HEK293 (cell line): ENCODE measurements around the gene HSP90AA1.
A peak's percentile ranks its signal among the peaks of the same experiment; 100 is the strongest.

ENCODE experiments used
- CTCF ChIA-PET: fragments of 350-600 bp; formaldehyde crosslinking; extraction: SDS; loops from one replicate; lab custom pipeline; 2021; ENCODE audit warnings: antibody characterized with exemption; lab: Yijun Ruan, JAX
- POLR2A ChIA-PET: fragments of 300-600 bp; formaldehyde crosslinking; extraction: SDS; loops from one replicate; lab custom pipeline; 2020; ENCODE audit warnings: antibody characterized with exemption, inconsistent platforms; lab: Yijun Ruan, JAX
- H3K27ac ChIP-seq: fragments of 200-500 bp; sonication (Bioruptor generic); 2 replicates; pipeline ENCODE4 v1.5.1; 2014; ENCODE audit warnings: low read depth, low read length, control low read depth, inconsistent platforms; ENCODE audit errors: extremely low read depth
- H3K36me3 ChIP-seq, 2 experiments: fragments of 200-500 bp in 1 of 2; sonication (Bioruptor generic) in 1 of 2; 1 replicate in 1 of 2; 2 replicates in 1 of 2; pipeline ENCODE4 v1.5.1; 2014 to 2017; ENCODE audit warnings: inconsistent platforms in 2 of 2, low read length in 2 of 2; ENCODE audit not compliant: control insufficient read depth in 2 of 2, insufficient read depth in 1 of 2
- H3K4me1 ChIP-seq: fragments of 200-500 bp; sonication (Bioruptor generic); 2 replicates; pipeline ENCODE4 v1.5.1; 2014; ENCODE audit warnings: mild to moderate bottlenecking, low read length, inconsistent platforms; ENCODE audit not compliant: control insufficient read depth, insufficient read depth
- H3K4me3 ChIP-seq: 2 replicates; pipeline ENCODE4 v1.5.1; 2011; ENCODE audit warnings: low read depth, mild to moderate bottlenecking, control low read depth, low read length, moderate library complexity
- H3K9me3 ChIP-seq: fragments of 200-500 bp; sonication (Bioruptor generic); 2 replicates; pipeline ENCODE4 v1.5.1; 2014; ENCODE audit warnings: low read depth, low read length, inconsistent platforms; ENCODE audit not compliant: control insufficient read depth, insufficient read depth
- GLI2 ChIP-seq: fragments of 450-650 bp; formaldehyde crosslinking; IDR thresholded peaks from 2 replicates; pipeline ENCODE4; 2017; ENCODE audit warnings: missing biosample characterization, missing genetic modification characterization, low read depth, borderline replicate concordance
- GLIS1 ChIP-seq: fragments of 450-650 bp; formaldehyde crosslinking; IDR thresholded peaks from 2 replicates; pipeline ENCODE4 v1.5.1; 2016; ENCODE audit warnings: missing biosample characterization, missing genetic modification characterization
- HOXA7 ChIP-seq: sonication (generic); formaldehyde crosslinking; IDR thresholded peaks from 2 replicates; pipeline ENCODE4 v1.8.1; 2022; ENCODE audit warnings: missing genetic modification reagents, borderline replicate concordance
- HOXC10 ChIP-seq: sonication (generic); formaldehyde crosslinking; IDR thresholded peaks from 2 replicates; pipeline ENCODE4 v1.8.1; 2023; ENCODE audit warnings: mild to moderate bottlenecking, missing genetic modification reagents
- KLF7 ChIP-seq: fragments of 450-650 bp; formaldehyde crosslinking; IDR thresholded peaks from 2 replicates; pipeline ENCODE4 v1.5.1; 2016; ENCODE audit warnings: missing biosample characterization, missing genetic modification characterization, borderline replicate concordance
- PRDM1 ChIP-seq: fragments of 450-650 bp; formaldehyde crosslinking; IDR thresholded peaks from 2 replicates; pipeline ENCODE4; 2016; ENCODE audit warnings: missing biosample characterization, missing genetic modification characterization
- TRIM28 ChIP-seq: IDR thresholded peaks from 2 replicates; pipeline ENCODE4 v1.6.1; 2011; ENCODE audit warnings: low read length, control low read depth, borderline replicate concordance
- YY2 ChIP-seq: fragments of 450-650 bp; formaldehyde crosslinking; IDR thresholded peaks from 2 replicates; pipeline ENCODE4 v1.5.1; 2016; ENCODE audit warnings: missing biosample characterization, missing genetic modification characterization
- ZNF146 ChIP-seq: fragments of 450-650 bp; formaldehyde crosslinking; IDR thresholded peaks from 2 replicates; pipeline ENCODE4 v1.5.1; 2016; ENCODE audit warnings: missing biosample characterization, missing genetic modification characterization
- ZNF354C ChIP-seq: fragments of 450-650 bp; formaldehyde crosslinking; IDR thresholded peaks from 2 replicates; pipeline ENCODE4 v1.5.1; 2016; ENCODE audit warnings: missing biosample characterization, missing genetic modification characterization, low read depth, borderline replicate concordance
- ZNF391 ChIP-seq: fragments of 450-650 bp; formaldehyde crosslinking; IDR thresholded peaks from 2 replicates; pipeline ENCODE4 v1.5.1; 2016; ENCODE audit warnings: low read depth, missing biosample characterization, missing genetic modification characterization, borderline replicate concordance
- ZNF394 ChIP-seq: fragments of 450-650 bp; formaldehyde crosslinking; IDR thresholded peaks from 2 replicates; pipeline ENCODE4 v1.5.1; 2016; ENCODE audit warnings: missing biosample characterization, missing genetic modification characterization, mild to moderate bottlenecking, moderate library complexity, borderline replicate concordance
- ZNF423 ChIP-seq: fragments of 450-650 bp; formaldehyde crosslinking; IDR thresholded peaks from 2 replicates; pipeline ENCODE4 v1.5.1; 2016; ENCODE audit warnings: missing biosample characterization, missing genetic modification characterization
- ZNF501 ChIP-seq: fragments of 450-650 bp; formaldehyde crosslinking; IDR thresholded peaks from 2 replicates; pipeline ENCODE4 v1.5.1; 2016; ENCODE audit warnings: missing biosample characterization, missing genetic modification characterization
- ZNF510 ChIP-seq: fragments of 450-650 bp; formaldehyde crosslinking; IDR thresholded peaks from 2 replicates; pipeline ENCODE4 v1.5.1; 2018; ENCODE audit warnings: mild to moderate bottlenecking, missing genetic modification characterization, missing biosample characterization; ENCODE audit not compliant: insufficient replicate concordance
- ZNF561 ChIP-seq: fragments of 450-650 bp; IDR thresholded peaks from 2 replicates; pipeline ENCODE4 v1.5.1; 2018; ENCODE audit warnings: missing biosample characterization, missing genetic modification characterization, borderline replicate concordance
- ZNF660 ChIP-seq: fragments of 450-650 bp; IDR thresholded peaks from 2 replicates; pipeline ENCODE4 v1.5.1; 2018; ENCODE audit warnings: missing biosample characterization, mild to moderate bottlenecking, missing genetic modification characterization
- ZNF677 ChIP-seq: fragments of 450-650 bp; IDR thresholded peaks from 2 replicates; pipeline ENCODE4 v1.5.0; 2018; ENCODE audit warnings: missing biosample characterization, mild to moderate bottlenecking, missing genetic modification characterization, moderate library complexity
- ZNF843 ChIP-seq: fragments of 450-650 bp; formaldehyde crosslinking; IDR thresholded peaks from 2 replicates; pipeline ENCODE4 v1.5.1; 2016; ENCODE audit warnings: missing biosample characterization, missing genetic modification characterization
- TF ChIP-seq, protein P1 (sequence below): fragments of 450-650 bp; formaldehyde crosslinking; IDR thresholded peaks from 2 replicates; pipeline ENCODE4 v1.5.1; 2017; ENCODE audit warnings: missing biosample characterization, missing genetic modification characterization
- TF ChIP-seq, protein P2 (sequence below): fragments of 450-650 bp; formaldehyde crosslinking; IDR thresholded peaks from 2 replicates; pipeline ENCODE4 v1.5.1; 2016; ENCODE audit warnings: missing biosample characterization, missing genetic modification characterization
- TF ChIP-seq, protein P3 (sequence below): fragments of 450-650 bp; formaldehyde crosslinking; IDR thresholded peaks from 2 replicates; pipeline ENCODE4 v1.5.1; 2016; ENCODE audit warnings: missing biosample characterization, missing genetic modification characterization
- TF ChIP-seq, protein P4 (sequence below): fragments of 450-650 bp; formaldehyde crosslinking; optimal IDR thresholded peaks from 2 replicates; pipeline ENCODE3; 2016; ENCODE audit warnings: missing biosample characterization, mild to moderate bottlenecking, missing genetic modification characterization

The HSP90AA1 gene

DNA sequence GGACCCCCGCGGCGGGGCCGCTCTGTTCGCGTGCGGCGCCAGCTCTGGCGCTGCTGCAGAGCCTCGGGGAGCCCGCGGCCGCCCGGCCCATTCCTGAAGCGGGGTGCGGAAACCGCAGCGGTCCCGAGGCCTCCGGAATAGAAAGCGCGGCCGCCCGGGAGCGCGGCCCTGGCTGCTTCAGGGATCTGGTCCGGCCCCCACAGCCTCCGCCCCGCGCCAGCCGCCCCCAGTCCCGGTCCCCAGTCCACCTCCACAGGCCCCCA, 204 bp downstream of the HSP90AA1 start:
- POLR2A ChIA-PET: interaction anchor here (0.9 to 1.4 kb wide), 3 partner anchors 9 to 228 kb away, joined by 3 to 6 read pairs (median 4); no protein-coding TSS in a partner anchor
- H3K27ac ChIP-seq: peak overlapping the region; percentile 98
- H3K4me1 ChIP-seq: peaks cover 8% of the 10 kb centered on the region; the same call in 1 of the 2 replicates
- CTCF ChIA-PET: interaction anchor here (0.6 kb wide), 1 partner anchor 379 kb away, joined by 3 read pairs; no protein-coding TSS in a partner anchor
- peak overlapping the region; percentile 89 for H3K4me3 ChIP-seq
- H3K9me3 ChIP-seq: no peaks in the 10 kb centered on the region
- no peak for TF ChIP-seq TRIM28
- peak; percentile 28; the same call in 1 of the 2 replicates for TF ChIP-seq ZNF391 (tag by site-specific recombination)
- peak; percentile 15; the same call in 1 of the 2 replicates for TF ChIP-seq ZNF843 (tag by site-specific recombination)
- peak; percentile 37; the same call in 1 of the 2 replicates for TF ChIP-seq ZNF501
- 0 out of 2 replicates have a peak, but pooled peaks have one; percentile 20 for TF ChIP-seq ZNF146 (tag by site-specific recombination)
- TF ChIP-seq, protein P1, sequence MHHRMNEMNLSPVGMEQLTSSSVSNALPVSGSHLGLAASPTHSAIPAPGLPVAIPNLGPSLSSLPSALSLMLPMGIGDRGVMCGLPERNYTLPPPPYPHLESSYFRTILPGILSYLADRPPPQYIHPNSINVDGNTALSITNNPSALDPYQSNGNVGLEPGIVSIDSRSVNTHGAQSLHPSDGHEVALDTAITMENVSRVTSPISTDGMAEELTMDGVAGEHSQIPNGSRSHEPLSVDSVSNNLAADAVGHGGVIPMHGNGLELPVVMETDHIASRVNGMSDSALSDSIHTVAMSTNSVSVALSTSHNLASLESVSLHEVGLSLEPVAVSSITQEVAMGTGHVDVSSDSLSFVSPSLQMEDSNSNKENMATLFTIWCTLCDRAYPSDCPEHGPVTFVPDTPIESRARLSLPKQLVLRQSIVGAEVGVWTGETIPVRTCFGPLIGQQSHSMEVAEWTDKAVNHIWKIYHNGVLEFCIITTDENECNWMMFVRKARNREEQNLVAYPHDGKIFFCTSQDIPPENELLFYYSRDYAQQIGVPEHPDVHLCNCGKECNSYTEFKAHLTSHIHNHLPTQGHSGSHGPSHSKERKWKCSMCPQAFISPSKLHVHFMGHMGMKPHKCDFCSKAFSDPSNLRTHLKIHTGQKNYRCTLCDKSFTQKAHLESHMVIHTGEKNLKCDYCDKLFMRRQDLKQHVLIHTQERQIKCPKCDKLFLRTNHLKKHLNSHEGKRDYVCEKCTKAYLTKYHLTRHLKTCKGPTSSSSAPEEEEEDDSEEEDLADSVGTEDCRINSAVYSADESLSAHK: 0 out of 2 replicates have a peak, but pooled peaks have one; percentile 15
- TF ChIP-seq PRDM1 (tag by site-specific recombination): no peak
- TF ChIP-seq, protein P2, sequence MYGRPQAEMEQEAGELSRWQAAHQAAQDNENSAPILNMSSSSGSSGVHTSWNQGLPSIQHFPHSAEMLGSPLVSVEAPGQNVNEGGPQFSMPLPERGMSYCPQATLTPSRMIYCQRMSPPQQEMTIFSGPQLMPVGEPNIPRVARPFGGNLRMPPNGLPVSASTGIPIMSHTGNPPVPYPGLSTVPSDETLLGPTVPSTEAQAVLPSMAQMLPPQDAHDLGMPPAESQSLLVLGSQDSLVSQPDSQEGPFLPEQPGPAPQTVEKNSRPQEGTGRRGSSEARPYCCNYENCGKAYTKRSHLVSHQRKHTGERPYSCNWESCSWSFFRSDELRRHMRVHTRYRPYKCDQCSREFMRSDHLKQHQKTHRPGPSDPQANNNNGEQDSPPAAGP (tag by site-specific recombination): peak; percentile 36; the same call in 1 of the 2 replicates
- peak; percentile 44; the same call in 1 of the 2 replicates for TF ChIP-seq ZNF394 (tag by site-specific recombination)
- 0 out of 2 replicates have a peak, but pooled peaks have one; percentile 74 for TF ChIP-seq KLF7
- TF ChIP-seq, protein P3, sequence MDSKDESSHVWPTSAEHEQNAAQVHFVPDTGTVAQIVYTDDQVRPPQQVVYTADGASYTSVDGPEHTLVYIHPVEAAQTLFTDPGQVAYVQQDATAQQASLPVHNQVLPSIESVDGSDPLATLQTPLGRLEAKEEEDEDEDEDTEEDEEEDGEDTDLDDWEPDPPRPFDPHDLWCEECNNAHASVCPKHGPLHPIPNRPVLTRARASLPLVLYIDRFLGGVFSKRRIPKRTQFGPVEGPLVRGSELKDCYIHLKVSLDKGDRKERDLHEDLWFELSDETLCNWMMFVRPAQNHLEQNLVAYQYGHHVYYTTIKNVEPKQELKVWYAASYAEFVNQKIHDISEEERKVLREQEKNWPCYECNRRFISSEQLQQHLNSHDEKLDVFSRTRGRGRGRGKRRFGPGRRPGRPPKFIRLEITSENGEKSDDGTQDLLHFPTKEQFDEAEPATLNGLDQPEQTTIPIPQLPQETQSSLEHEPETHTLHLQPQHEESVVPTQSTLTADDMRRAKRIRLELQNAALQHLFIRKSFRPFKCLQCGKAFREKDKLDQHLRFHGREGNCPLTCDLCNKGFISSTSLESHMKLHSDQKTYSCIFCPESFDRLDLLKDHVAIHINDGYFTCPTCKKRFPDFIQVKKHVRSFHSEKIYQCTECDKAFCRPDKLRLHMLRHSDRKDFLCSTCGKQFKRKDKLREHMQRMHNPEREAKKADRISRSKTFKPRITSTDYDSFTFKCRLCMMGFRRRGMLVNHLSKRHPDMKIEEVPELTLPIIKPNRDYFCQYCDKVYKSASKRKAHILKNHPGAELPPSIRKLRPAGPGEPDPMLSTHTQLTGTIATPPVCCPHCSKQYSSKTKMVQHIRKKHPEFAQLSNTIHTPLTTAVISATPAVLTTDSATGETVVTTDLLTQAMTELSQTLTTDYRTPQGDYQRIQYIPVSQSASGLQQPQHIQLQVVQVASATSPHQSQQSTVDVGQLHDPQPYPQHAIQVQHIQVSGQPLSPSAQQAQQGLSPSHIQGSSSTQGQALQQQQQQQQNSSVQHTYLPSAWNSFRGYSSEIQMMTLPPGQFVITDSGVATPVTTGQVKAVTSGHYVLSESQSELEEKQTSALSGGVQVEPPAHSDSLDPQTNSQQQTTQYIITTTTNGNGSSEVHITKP (tag by site-specific recombination): peak; percentile 19; the same call in 1 of the 2 replicates
- TF ChIP-seq ZNF423 (tag by site-specific recombination): no peak
- peak; percentile 12; the same call in 1 of the 2 replicates for TF ChIP-seq YY2 (tag by site-specific recombination)
- peaks cover 27 to 47% of the 10 kb centered on the region in 2 experiments for H3K36me3 ChIP-seq

DNA sequence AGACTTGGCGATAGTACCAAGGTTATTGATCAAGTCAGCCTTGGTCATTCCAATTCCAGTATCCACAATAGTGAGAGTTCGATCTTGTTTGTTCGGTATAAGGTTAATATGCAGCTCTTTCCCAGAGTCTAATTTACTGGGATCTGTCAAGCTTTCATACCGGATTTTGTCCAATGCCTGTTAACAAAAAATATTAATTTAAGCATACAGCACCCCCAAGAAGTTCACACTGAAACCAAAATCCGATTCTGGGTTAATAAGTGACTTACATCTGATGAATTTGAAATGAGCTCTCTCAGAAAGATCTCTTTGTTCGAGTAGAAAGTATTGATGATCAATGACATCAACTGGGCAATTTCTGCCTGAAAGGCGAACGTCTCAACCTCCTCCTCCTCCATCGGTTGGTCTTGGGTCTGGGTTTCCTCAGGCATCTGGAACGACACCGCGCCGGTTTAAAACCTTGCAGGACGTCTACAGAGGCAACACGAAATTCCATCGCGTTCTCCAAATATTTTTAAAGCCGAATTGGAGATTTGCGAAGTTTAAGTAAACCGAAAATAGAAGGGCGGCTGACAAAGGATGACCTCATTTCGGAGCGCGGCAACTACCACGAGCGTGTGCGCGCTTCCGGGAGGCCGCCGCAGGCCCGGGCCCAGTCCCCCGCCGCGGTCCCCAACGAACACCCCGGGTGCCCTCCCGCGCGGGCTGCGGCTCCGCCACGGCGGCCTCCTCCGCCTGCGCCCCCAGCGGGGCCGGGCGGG, 716 bp downstream of the HSP90AA1 start:
- CTCF ChIA-PET: interaction anchor here (0.6 kb wide), 1 partner anchor 378 kb away, joined by 3 read pairs; no protein-coding TSS in a partner anchor
- no peaks in the 10 kb centered on the region for H3K9me3 ChIP-seq
- H3K27ac ChIP-seq: peak overlapping the region; percentile 98
- H3K4me3 ChIP-seq: peak overlapping the region; percentile 89
- POLR2A ChIA-PET: interaction anchor here (0.9 to 1.4 kb wide), 3 partner anchors 9 to 228 kb away, joined by 3 to 6 read pairs (median 4); no protein-coding TSS in a partner anchor
- H3K36me3 ChIP-seq: peaks cover 33 to 52% of the 10 kb centered on the region in 2 experiments
- H3K4me1 ChIP-seq: peaks cover 8% of the 10 kb centered on the region; the same call in 1 of the 2 replicates
- TF ChIP-seq ZNF660 (tag by site-specific recombination) (peak; percentile 26; the same call in 1 of the 2 replicates), ZNF677 (tag by site-specific recombination) (peak; percentile 24; the same call in 1 of the 2 replicates), ZNF561 (tag by site-specific recombination) (0 out of 2 replicates have a peak, but pooled peaks have one; percentile 24), GLIS1 (tag by site-specific recombination) (peak; percentile 69), GLI2 (tag by site-specific recombination) (no peak), HOXC10 (CRISPR knock-in tag) (no peak), ZNF510 (tag by site-specific recombination) (peak; percentile 86), ZNF354C (no peak), HOXA7 (CRISPR knock-in tag) (no peak)
- TF ChIP-seq, protein P4, sequence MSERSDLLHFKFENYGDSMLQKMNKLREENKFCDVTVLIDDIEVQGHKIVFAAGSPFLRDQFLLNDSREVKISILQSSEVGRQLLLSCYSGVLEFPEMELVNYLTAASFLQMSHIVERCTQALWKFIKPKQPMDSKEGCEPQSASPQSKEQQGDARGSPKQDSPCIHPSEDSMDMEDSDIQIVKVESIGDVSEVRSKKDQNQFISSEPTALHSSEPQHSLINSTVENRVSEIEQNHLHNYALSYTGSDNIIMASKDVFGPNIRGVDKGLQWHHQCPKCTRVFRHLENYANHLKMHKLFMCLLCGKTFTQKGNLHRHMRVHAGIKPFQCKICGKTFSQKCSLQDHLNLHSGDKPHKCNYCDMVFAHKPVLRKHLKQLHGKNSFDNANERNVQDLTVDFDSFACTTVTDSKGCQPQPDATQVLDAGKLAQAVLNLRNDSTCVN (tag by site-specific recombination): peak; percentile 64
